Raji (cell line): ENCODE data around the gene MRPL55.
A peak's percentile ranks its signal among the peaks of the same experiment; 100 is the strongest.

Source experiments
- POLR2A ChIP-seq: IDR thresholded peaks from 2 replicates; pipeline ENCODE4 v1.6.1; 2011; ENCODE audit warnings: low read depth, low read length, control low read depth; ENCODE audit not compliant: insufficient read depth

The MRPL55 gene

DNA sequence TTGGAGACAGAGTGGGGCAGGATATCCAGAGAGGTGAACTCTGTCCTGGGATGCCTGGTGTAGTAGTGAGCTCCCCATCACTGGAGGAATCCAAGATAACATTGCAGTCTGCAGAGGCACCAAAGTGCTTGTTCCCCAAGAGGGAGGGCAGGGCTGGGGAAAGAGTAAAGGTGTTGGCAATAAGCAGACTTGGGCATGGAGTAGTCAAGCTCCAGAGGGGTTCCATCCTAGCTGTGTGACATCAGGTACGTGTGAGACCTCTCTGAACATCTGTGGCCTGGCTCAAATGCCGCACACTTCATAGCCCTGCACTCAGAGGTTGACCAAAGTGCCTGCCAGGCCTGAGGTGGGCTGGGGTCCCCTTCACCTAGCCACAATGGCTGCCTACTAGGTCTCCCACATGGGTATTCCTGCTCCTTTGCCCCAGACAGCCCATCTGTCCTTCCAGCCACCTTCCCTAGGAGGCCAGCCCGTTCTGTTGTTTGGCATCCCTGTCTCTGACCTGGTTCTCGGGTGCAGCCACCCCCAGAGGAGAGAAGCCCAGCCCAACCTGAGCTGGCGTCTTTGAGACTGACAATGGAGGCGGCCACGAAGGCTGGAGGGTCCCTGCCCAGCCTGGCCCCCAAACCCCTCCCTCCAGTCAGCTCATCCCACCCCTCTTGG is 29.4 kb downstream of the MRPL55 start:
- TF ChIP-seq POLR2A: no peak

DNA sequence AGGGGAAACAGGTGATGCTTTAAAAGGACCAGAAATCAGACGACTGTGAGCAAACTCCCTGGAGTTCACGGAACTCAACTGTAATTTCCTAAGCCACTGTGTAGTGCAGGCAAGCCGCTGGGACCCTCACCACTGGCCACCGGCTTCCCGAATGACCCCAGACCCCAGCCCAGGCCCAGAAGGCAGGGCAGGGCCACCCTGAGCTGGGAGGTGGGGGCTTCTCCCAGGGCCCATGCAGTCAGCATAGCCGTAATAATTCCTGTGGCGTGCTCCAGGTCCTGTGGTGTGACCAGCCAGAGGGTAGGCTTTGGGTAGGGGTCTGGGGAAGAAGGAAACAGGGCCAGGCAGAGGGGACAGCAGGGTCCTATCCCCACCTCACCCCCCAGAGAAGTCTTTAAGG is 30.1 kb downstream of the MRPL55 start:
- TF ChIP-seq POLR2A: no peak

DNA sequence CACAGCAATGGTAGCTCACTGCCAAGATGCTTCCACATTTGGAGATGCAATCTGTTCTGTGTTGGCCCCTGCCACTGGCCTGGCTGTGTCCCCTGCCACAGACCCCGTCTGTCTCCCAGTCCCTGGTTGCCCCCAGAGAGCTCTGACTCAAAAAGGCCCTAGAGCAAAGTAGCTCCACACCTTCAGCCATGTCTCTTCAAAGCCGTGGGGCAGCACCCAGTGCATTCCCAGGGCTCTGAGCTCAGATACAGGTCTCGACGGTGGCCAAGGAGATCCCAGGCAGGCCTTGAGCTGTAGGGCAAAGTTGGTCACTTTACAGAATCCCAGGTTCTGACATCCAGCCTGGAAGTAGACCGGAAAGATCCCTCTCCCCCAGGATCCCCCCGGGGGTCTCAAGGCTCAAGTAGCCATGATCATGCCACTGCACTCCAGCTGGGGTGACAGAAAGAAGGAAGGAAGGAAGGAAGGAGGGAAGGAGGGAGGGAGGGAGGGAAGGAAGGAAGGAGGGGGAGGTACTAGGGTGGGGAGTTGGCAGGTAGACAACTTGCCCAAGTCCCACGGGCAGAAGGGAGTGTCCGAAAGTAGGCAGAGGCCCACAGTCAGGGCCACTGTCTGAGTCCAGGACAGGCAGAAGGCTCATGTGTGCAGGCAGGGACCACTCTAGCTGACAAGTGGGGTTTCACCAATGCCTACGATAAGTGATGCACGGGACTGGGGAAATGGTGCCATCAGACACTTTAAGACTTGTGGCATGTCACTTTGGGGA is 31.4 kb downstream of the MRPL55 start:
- TF ChIP-seq POLR2A: peak; percentile 31; the same call in 1 of the 2 replicates

DNA sequence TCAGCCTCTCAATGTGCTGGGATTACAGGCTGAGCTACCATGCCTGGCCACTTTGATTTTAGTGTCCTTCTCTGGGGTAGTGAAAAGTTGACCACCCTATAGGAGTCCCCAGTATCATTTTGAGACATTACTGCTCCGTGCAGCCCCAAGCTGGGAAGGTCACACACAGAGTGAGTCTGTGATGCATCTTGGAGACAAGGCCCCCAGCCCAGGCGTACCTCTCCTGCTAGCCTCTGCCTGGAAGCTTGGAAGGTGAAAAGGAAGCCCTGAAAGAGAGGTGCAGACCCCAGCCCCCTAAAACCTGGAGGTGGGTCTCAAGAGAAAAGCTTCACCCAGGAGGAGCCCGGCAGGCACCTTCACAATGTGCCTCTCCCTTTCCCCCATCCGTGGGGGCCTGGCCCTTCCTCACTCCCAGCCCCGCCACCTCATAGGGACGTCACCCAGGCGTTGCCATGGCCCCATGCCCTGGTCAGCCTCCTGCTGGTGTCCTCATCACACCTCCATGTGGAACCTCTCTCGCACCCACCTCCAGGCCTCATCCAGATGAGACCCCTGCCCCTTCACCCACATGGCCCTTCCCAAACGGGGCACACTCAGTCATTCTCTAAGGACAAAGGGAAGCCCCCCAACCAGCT is 32.2 kb downstream of the MRPL55 start:
- TF ChIP-seq POLR2A: 0 out of 2 replicates have a peak, but pooled peaks have one; percentile 11

DNA sequence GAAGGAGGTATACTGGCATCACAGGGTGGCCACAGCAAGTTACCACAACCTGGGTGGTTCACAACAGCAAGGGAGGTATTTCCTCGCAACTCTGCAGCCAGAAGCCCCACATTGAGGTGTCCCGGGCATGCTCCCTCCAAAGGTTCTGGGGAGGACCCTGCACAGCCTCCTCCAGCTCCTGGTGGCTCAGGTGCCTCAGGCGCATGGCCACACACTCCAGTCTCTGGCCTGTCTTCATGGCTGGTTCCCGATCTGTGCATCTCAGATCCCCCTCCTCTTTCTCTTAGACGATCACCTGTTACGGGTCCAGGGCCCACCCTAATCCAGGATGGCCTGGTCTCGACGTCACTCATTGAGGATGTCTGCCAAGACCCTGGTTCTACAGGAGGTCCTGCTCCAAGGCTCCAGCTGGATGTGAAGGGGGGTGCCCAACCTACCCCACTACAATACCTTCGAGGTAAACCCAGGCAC is 33.3 kb downstream of the MRPL55 start:
- peak; percentile 39; the same call in 1 of the 2 replicates for TF ChIP-seq POLR2A

DNA sequence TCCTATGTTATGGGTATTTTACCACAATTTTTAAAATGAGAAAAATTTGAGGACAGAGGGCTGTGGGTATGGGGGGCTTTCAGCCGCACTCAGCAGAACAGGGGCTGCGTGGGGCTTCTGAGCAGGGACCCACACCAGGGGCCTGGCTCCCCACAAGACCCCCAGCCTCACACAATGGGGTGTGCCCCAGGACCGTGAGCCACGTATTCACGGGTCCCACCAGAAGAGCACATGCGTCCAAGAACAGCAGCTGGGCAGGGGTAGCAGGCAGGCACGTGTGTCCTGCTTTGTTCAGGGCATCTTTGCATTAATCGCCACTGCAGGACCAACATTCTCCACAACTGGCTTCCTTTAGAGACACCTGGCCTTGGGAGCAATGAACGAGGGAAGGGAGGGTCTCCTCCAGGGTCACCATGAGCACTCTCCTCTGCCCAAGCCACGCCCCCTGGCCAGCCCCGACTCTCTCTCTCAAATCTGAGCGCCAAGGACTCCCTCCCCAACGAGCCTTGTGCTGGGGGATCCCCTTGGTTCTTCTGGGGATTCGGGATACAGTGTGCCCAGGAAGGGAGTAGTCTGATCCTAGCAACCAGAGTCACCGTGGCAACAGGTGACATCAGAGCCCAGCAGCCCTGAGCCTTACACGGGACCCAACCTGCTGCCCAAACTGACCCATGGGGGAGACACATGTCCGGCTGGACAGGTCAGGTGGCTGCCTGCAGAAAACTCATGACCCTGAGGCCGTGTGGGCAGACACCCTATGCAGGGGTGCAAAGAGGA is 34.0 kb downstream of the MRPL55 start:
- TF ChIP-seq POLR2A: peak; percentile 28; the same call in 1 of the 2 replicates

DNA sequence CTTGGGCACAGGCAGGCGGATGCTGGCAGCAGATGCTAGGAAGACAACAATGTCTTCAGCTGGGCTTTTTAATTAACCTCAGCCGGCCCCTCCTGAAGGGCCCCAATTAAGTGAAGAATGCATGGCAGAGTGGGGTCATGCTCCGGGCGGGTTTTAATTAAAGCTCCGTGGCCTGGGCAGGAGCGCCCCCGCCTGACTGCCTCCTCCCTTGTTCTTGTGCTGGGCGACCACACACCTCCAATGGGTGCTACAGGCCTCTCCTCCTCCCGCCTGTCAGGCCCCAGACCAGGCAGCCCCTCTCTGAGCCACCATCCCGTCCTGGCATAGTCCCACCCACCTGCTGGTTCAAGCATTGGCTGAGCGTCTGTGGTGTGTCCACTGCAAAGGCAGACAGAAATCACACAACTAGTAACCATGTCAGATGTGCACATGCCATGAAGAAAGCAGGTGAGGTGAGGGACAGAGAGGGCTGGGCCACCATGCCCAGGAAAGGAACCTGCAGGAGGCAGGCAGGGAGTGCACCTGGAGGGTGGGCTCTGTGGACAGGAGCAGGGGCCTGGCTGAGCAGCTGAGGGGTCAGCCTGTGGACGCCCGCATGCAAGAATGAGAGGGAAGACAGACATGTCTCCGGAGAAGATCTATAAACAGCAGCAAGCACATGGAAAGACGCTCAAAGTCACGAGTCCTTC is 35.1 kb downstream of the MRPL55 start:
- TF ChIP-seq POLR2A: peak; percentile 24; the same call in 1 of the 2 replicates

DNA sequence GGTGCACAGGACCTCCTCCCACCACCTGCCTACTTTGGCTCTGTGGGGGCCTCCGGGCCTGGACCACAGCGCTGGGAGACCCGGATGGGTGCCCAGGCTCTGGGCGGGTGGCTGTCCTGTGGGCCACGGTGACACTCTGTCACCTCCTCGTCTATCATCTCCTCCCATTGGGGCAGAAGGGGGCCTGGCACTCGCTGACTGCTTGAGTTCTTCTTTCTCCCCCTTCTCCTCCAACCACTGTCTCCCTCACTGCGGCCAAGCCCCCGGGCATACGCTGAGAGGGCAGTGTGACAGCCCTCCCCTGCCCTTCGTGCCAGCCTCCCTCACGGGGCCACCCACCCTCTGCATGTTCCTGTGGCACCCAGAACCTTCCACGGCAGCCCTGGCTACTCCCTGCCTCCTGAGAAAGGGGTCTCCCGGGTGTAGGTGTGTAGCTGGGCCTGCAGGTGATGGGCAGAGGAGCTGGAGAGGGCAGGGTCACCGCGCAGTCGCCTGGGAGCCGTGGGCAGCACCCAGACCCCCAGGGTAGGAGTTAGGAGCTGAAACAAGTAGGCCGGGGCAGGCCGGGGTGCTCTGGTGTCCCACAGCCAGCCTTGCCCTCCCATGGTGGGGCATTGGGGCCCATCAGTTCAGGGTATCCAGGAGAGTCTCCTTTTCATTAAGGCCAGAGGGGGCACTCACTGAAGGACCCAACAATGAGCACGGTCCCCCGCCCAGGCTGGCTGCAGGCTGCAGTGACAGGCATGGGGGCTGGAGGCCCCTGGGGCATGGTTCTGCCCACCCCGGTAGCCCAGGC is 35.8 kb downstream of the MRPL55 start:
- peak; percentile 8; the same call in 1 of the 2 replicates for TF ChIP-seq POLR2A

DNA sequence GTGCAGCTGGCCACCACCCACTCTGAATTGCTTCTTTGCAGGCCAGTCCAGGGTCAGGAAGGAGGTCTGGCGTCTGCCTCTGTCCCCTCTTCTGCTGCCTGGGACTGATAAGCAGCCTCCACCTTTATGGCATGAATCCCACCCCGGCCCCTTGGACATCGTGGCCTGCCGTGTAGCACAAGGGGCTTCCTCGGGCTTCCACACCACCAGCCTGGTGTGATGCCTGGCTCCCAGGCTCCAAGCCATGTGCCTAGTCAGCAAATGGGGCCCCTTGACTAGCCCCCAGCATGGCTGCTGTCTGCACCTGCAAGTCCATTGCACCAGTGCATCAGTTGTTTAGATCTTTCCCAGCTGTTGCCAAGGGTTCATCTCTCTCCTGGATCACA is 36.4 kb downstream of the MRPL55 start:
- TF ChIP-seq POLR2A: no peak

DNA sequence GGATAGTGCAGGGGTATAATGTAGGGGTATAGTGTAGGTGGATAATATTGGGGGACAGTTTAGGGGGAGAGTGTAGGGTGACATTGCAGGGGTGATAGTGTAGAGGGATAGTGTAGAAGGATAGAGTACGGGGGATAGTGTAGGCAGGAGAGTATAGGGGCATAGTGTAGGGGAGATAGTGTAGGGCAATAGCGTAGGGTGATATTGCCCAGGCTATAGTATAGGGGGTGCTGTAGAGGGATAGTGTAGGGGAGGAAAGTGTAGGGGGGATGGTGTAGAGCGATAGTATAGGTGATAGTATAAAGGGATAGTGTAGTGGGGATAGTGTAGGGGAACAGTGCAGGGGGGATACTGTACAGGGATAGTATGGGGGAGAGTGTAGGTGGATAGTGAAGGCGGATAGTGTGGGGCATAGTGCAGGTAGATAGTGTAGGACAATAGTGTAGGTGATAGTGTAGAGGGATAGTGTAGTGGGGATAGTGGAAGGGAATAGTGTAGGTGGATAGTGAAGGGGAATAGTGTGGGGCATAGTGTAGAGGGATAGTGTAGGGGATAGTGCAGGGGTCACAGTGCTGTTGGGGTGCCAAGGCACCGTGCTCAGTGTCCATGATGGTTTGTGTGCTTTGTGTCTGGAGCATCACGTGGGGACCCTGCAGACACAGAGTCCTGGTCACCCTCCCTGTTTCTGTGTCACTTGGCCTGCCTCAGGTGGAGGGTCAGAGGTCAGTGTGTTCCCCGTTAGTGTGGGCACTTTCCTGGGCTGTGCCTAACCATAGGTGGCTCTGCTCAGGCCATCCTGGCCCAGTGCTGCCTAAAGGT is 37.1 kb downstream of the MRPL55 start:
- peak; percentile 39; the same call in 1 of the 2 replicates for TF ChIP-seq POLR2A

DNA sequence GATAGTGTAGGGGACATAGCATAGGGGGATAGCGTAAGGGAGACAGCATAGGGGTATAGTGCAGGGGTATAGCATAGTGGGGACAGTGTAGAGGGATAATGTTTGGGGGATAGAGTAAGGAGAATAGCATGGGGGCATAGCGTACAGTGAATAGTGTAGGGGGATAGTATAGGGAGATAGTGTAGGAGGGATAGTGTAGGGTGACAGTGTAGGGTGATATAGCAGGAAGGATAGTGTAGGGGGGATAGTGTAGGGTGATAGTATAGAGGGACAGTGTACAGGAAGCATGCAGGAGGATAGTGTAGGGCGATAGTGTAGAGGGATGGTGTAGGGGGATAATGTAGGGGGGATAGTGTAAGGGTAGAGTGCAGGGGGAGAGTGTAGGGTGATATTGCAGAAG is 38.2 kb downstream of the MRPL55 start:
- 0 out of 2 replicates have a peak, but pooled peaks have one; percentile 16 for TF ChIP-seq POLR2A

DNA sequence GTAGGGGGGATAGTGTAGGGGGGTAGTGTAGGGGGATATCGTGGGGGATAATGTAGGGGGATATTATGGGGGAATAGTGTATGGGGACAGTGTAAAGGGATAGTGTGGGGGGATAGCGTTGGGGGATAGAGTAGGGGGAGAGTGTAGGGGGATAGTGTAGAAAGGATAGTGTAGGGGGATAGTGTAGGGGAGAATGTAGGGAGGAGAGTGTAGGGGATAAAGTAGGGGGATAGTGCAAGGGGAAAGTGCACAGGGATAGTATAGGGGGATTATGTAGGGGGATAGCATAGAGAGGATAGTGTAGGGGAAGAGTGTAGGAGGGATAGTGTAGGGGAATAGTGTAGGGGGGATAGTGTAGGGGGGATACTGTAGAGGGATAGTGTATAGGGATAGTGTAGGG is 38.9 kb downstream of the MRPL55 start:
- no peak for TF ChIP-seq POLR2A

DNA sequence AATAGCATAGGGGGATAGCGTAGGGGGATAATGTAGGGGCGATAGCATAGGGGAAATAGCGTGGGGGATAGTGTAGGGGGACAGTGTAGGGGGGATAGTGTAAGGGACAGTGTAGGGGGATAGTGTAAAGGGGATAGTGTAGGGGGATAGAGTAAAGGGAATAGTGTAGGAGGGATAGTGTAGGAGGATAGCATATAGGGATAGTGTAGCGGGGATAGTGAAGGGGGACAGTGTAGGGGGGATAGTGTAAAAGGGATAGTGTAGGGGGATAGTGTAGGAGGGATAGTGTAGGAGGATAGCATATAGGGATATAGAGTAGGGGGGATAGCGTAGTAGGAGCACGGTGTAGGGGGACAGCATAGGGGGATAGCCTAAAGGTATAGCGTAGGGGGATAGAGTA is 40.7 kb downstream of the MRPL55 start:
- no peak for TF ChIP-seq POLR2A
